ENCODE data around the gene PPP4R3C.
"Not testable (repeated sequence)": the region's sequence is repeated elsewhere in the genome, so short reads cannot be mapped to it uniquely, and the experiment has no call there.

Gene PPP4R3C

DNA sequence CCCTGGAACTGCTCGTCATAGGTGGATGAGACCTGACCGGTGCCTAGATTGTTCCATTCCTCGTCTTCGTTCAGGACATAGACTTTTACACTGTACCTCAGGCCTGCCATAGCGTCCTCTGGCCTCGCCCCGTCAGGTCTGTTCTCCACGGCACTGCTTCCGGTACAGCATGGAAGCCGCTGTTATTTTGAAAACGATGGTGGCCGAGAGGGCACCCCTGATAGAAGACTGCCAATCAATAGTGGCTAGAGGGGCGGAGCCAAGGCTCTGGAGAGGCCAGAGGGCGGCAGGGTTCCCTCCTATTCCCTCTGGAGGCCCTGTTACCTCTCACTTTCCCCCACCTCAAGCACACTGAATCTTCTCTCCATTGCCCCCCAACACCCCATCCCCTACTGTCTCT lies at the start of gene PPP4R3C:
Gene PPP4R3C (minus strand): TSS at position 155 of the 400 bp plus-strand sequence. CDS start 45 bp downstream, at position 110.
- no peak for ATAC-seq
- H3K36me3 Mint-ChIP-seq = no peaks in the 10 kb centered on the region
- H3K27ac Mint-ChIP-seq = no peak within 1 kb of the TSS
- no peaks in the 10 kb centered on the region for H3K27me3 Mint-ChIP-seq
- H3K4me1 Mint-ChIP-seq = no peaks in the 10 kb centered on the region
- H3K9me3 Mint-ChIP-seq = peaks cover 4% of the 10 kb centered on the region
- no peak within 1 kb of the TSS for H3K4me3 Mint-ChIP-seq

DNA sequence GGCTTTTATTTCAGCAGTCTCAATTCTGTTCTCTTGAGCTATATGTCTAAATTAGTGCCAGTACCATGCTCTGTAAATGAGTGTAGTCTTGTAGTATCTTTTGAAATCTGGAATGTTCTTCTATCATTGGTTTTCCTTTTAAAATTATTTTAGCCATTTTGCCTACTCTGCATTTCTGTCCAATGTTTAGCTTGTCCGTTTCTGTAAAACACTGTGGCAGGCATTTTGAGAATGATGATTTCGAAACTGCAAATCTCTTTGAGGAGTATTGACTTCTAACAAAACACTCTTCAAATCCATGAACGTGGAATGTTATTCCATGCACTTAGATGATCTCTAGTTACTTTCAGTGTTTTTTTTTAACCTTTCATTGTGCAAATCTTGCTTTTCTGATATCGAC lies 28.3 kb upstream of the PPP4R3C start:
- H3K4me1 Mint-ChIP-seq = no peaks in the 10 kb centered on the region
- H3K4me3 Mint-ChIP-seq = no peak overlapping the region
- H3K27me3 Mint-ChIP-seq = no peaks in the 10 kb centered on the region
- H3K9me3 Mint-ChIP-seq = no peaks in the 10 kb centered on the region
- H3K27ac Mint-ChIP-seq = no peak overlapping the region
- no peaks in the 10 kb centered on the region for H3K36me3 Mint-ChIP-seq
- no peak for ATAC-seq

DNA sequence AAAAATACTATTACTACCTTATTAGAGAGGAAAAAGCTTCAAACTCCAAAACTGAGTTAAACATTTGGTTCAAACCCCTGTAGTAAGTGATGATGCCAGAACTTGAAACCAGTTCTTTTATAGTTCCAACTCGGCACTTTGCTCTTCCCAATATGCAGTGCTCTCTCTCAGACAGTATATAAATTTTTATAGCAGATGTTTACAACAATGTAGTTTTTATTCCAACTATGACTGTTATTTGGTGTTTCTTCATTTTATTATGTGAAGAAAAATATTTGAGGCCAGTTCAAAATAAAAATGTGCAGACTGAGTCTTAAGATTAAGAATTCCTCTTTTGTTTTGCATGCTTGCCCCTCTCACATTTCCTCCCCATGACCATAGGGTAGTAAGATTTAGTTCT lies 2.9 kb upstream of the PPP4R3C start:
- Mint-ChIP-seq H3K36me3 (no peaks in the 10 kb centered on the region), H3K9me3 (peaks cover 4% of the 10 kb centered on the region), H3K27ac (no peak overlapping the region), H3K4me3 (no peak overlapping the region), H3K27me3 (no peaks in the 10 kb centered on the region), H3K4me1 (no peaks in the 10 kb centered on the region)
- ATAC-seq = no peak

DNA sequence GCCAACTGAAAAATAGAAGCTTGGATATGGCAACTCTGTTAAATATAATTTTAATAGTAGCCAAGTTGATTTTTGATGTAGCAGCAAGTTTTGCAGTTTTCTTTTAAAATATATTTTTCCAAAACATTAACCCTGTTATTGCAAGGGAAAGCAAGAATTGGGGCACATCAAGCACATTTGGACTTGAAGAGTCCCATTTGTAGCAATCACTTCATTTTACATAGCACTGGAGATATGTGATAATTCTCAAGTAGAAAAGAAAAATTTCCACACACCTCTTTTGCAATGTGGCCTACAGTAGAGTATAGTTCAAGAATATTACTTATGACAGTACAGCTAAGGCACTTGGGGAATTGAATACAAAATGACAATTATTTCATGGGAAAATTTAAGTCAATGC lies 1.9 kb upstream of the PPP4R3C start:
- Mint-ChIP-seq H3K4me1 (no peaks in the 10 kb centered on the region), H3K9me3 (peaks cover 4% of the 10 kb centered on the region), H3K27me3 (no peaks in the 10 kb centered on the region), H3K4me3 (no peak overlapping the region), H3K36me3 (no peaks in the 10 kb centered on the region), H3K27ac (no peak overlapping the region)
- ATAC-seq = no peak

DNA sequence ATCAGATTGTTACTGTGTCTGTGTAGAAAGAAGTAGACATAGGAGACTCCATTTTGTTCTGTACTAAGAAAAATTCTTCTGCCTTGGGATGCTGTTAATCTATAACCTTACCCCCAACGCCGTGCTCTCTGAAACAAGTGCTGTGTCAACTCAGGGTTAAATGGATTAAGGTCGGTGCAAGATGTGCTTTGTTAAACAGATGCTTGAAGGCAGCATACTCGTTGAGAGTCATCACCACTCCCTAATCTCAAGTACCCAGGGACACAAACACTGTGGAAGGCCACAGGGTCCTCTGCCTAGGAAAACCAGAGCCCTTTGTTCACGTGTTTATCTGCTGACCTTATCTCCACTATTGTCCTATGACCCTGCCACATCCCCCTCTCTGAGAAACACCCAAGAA lies 4.0 kb downstream of the PPP4R3C start:
- not testable (repeated sequence) for H3K4me1 Mint-ChIP-seq, H3K4me3 Mint-ChIP-seq, ATAC-seq, H3K36me3 Mint-ChIP-seq, H3K27ac Mint-ChIP-seq, H3K27me3 Mint-ChIP-seq, H3K9me3 Mint-ChIP-seq

DNA sequence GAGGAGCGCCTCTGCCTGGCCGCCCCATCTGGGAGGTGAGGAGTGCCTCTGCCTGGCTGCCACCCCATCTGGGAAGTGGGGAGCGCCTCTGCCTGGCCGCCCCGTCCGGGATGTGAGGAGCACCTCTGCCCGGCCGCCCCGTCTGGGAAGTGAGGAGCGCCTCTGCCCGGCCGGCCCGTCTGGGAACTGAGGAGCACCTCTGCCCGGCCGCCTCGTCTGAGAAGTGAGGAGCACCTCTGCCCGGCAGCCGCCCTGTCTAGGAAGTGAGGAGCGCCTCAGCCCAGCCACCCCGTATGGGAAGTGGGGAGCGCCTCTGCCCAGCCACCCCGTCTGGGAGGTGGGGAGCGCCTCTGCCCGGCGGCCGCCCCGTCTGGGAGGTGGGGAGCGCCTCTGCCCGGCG lies 4.6 kb downstream of the PPP4R3C start:
- not testable (repeated sequence) for H3K36me3 Mint-ChIP-seq

DNA sequence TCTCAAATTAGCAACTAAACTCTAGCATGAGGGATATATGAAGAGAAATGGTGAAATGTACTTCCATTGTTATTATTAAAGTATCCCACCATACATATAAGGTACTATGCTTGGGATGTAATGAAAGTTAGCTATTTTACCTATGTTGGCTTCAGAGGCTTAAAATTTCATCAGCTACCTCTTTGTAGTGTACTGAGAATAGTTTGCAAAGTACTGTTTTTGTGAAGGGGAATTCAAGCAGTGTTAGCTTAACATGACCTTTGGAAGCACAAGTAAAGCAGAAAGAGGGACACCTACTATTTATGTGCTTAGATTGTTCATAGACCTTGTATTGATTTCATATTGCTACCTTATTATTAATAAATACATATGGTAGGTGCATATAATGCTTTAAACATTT lies 11.8 kb downstream of the PPP4R3C start:
- no peak for ATAC-seq
- Mint-ChIP-seq H3K9me3 (peaks cover 3% of the 10 kb centered on the region), H3K4me1 (no peaks in the 10 kb centered on the region), H3K36me3 (no peaks in the 10 kb centered on the region), H3K27me3 (no peaks in the 10 kb centered on the region), H3K4me3 (no peak overlapping the region), H3K27ac (no peak overlapping the region)

More for the DNA sequence above, 4.6 kb downstream of the PPP4R3C start:
- not testable (repeated sequence) for H3K27me3 Mint-ChIP-seq, H3K4me1 Mint-ChIP-seq, H3K9me3 Mint-ChIP-seq, ATAC-seq, H3K27ac Mint-ChIP-seq, H3K4me3 Mint-ChIP-seq

DNA sequence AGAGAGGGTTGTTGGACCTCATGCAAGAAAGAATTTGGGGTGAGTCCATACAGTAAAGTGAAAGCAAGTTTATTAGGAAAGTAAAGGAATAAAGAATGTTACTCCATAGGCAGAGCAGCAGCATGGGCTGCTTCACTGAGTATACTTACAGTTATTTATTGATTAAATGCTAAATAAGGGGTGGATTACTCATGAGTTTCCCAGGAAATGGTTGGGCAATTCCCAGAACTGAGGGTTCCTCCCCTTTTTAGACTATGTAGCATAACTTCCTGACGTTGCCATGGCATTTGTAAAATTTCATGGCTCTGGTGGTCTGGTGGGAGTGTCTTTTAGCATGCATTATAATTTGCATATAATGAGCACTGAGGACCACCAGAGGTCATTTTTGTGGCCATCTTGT lies 16.7 kb downstream of the PPP4R3C start:
- H3K27ac Mint-ChIP-seq = no peak overlapping the region
- no peaks in the 10 kb centered on the region for H3K36me3 Mint-ChIP-seq
- no peaks in the 10 kb centered on the region for H3K9me3 Mint-ChIP-seq
- no peak for ATAC-seq
- no peaks in the 10 kb centered on the region for H3K4me1 Mint-ChIP-seq
- H3K4me3 Mint-ChIP-seq = no peak overlapping the region
- no peaks in the 10 kb centered on the region for H3K27me3 Mint-ChIP-seq

DNA sequence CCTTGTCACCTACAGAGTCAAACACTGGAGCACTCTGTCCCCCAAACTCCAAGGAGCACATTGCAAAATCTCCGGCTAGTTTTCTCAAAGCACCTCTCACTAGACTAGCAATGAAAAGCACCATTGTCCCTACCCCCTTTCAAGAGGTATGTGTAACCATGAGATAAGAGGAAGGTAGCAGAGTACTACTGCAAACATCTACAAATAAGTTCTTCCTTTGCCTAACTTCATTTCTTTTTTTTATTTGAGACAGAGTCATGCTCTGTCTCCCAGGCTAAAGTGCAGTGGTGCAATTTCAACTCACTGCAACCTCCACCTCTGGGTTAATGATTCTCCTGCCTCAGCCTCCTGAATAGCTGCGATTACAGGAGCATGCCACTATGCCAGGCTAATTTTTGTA lies 17.7 kb downstream of the PPP4R3C start:
- Mint-ChIP-seq H3K27me3 (no peaks in the 10 kb centered on the region), H3K4me1 (no peaks in the 10 kb centered on the region), H3K27ac (no peak overlapping the region), H3K36me3 (no peaks in the 10 kb centered on the region), H3K9me3 (no peaks in the 10 kb centered on the region), H3K4me3 (no peak overlapping the region)
- no peak for ATAC-seq

DNA sequence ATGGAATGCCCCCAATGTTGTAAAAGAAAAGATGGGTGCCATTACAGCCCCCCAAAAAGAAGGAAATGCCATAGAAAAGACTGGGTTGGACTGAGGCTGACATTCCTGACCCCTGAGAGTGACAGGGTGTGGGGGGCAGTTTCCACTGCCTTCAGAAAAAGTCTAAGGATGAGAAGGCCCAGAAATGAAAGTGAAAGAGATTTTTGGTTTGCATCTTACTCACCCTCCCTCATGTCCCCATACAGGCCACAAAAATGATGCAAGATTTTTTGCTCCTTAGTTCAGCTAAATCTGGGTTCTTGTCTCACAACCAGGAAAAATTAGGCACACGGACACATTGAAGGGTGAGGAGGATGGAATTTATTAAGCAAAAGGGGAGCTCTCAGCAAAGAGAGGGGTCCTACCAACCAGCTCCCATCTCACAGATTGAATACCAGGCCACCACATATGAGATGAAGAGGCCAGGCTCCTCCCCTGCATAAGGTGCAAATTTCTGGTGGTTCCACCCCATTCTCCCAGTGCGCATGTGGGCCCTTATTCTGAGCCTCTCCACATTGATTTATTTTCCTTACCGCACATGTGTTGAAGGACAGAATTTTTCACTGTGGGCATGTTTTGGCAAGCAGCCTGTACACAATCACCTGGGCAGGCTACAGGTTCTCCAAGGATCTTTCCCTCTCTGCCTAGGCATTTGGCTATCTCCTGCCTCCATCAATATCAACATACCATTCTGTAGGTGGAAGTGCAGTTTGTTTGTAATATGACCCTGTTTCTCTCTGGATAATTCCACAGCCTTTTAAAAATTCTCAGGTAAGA lies 18.8 kb downstream of the PPP4R3C start:
- Mint-ChIP-seq H3K27me3 (no peaks in the 10 kb centered on the region), H3K4me1 (no peaks in the 10 kb centered on the region), H3K4me3 (no peak overlapping the region), H3K36me3 (no peaks in the 10 kb centered on the region), H3K9me3 (no peaks in the 10 kb centered on the region), H3K27ac (no peak overlapping the region)
- no peak for ATAC-seq

DNA sequence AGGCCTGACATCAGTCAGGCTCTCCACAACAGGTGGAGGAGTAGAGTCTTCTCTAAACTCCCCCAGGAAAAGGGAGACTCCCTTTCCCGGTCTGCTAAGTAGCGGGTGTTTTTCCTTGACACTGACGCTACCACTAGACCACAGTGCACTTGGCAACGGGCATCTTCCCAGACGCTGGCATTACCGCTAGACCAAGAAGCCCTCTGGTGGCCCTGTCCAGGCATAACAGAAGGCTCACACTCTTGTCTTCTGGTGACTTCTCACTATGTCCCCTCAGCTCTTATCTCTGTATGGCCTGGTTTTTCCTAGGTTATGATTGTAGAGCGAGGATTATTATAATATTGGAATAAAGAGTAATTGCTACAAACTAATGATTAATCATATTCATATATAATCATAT lies 20.7 kb downstream of the PPP4R3C start:
- not testable (repeated sequence) for H3K27ac Mint-ChIP-seq, H3K27me3 Mint-ChIP-seq, H3K4me3 Mint-ChIP-seq, H3K4me1 Mint-ChIP-seq, H3K36me3 Mint-ChIP-seq, H3K9me3 Mint-ChIP-seq, ATAC-seq

DNA sequence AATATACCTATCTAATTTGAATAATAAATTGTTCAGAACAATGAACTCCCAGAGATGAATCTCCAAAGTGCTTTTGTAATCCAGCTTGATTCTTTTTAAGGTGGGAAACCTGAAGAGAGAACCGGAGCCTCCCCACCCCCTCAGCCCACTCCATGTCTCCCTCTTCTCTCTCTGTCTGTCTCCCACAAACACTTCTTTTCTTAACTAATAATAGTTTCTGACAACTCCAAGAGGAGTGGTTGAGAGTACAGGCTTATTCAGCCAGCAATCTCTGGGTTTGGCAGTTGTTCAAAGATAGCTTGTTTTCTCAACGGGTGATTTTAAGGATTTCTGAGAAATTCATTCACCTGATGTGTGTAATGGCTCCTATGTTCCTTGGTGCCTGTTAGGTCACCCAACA lies 23.4 kb downstream of the PPP4R3C start:
- Mint-ChIP-seq H3K4me3 (no peak overlapping the region), H3K27ac (no peak overlapping the region), H3K36me3 (no peaks in the 10 kb centered on the region), H3K9me3 (no peaks in the 10 kb centered on the region), H3K27me3 (no peaks in the 10 kb centered on the region), H3K4me1 (no peaks in the 10 kb centered on the region)
- ATAC-seq = no peak

DNA sequence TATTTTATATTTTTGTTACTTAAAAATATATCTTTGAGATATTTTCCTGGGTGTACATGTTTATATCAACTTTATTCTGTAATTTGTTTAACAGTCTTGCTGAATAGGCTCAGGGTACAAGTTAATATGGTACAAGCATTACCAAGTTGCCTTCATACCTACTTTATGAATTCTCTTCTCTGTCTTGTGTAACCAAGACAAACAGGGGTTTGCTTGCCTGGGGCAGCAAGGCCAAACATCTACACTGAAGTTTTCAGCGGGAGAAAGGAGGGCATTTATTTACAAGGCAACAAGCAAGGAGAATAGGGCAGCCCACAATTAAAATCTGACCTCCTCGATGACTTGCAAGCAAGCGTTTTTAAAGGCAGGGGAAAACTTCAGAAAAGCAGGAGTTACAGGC lies 24.2 kb downstream of the PPP4R3C start:
- no peaks in the 10 kb centered on the region for H3K27me3 Mint-ChIP-seq
- no peak overlapping the region for H3K4me3 Mint-ChIP-seq
- no peak overlapping the region for H3K27ac Mint-ChIP-seq
- H3K4me1 Mint-ChIP-seq = no peaks in the 10 kb centered on the region
- ATAC-seq = no peak
- H3K9me3 Mint-ChIP-seq = no peaks in the 10 kb centered on the region
- H3K36me3 Mint-ChIP-seq = no peaks in the 10 kb centered on the region

DNA sequence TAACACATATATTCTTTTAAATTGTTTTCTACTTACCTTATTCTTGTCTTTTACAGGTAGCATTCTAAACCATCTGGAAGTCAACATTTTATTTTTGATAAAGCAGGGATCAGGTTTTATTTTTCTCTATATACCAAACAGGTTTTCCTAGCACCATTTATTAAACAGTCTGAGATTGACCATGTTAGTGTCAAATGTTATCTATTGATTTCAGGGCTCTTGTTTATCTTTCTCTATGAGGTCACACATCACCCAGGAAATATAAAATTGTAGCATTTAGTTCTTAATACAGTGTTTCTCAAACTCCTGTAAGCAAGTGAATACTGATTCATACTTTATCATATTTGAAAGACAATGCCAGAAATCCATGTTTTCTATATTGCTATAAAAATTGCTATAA lies 28.1 kb downstream of the PPP4R3C start:
- Mint-ChIP-seq H3K4me1 (no peaks in the 10 kb centered on the region), H3K4me3 (no peak overlapping the region), H3K9me3 (peaks cover 3% of the 10 kb centered on the region), H3K36me3 (no peaks in the 10 kb centered on the region), H3K27me3 (no peaks in the 10 kb centered on the region), H3K27ac (no peak overlapping the region)
- ATAC-seq = no peak

Data from stimulated activated memory B cell treated with anti-CD40 and anti-IgM and Interleukin-4, amounts not matched to agents 10 μg/mL and 1 μg/mL and 100 μg/mL, for 72 hours (primary cell).